H4 (cell line): ENCODE data around the gene TNNI2. TPM values are rescaled to one million over a fixed set of nuclear protein-coding genes. Genes with fewer than 3 reads are reported as not detected.
"Not testable (repeated sequence)": the region's sequence is repeated elsewhere in the genome, so short reads cannot be mapped to it uniquely, and the experiment has no call there.

Source experiments
- DNase-seq: peaks from one replicate; pipeline ENCODE4 v3.0.0-alpha.2; 2015; ENCODE audit warnings: low spot score
- total RNA-seq: library from RNA; depleted of rRNA; stranded (reverse); fragments of >200 nt; shearing (Covaris generic); gene quantifications from 2 replicates; pipeline ENCODE4 v1.2.3, GENCODE V29; 2014

TNNI2 gene
- total RNA-seq, 1 experiment from 2014 or later: not detected

DNA sequence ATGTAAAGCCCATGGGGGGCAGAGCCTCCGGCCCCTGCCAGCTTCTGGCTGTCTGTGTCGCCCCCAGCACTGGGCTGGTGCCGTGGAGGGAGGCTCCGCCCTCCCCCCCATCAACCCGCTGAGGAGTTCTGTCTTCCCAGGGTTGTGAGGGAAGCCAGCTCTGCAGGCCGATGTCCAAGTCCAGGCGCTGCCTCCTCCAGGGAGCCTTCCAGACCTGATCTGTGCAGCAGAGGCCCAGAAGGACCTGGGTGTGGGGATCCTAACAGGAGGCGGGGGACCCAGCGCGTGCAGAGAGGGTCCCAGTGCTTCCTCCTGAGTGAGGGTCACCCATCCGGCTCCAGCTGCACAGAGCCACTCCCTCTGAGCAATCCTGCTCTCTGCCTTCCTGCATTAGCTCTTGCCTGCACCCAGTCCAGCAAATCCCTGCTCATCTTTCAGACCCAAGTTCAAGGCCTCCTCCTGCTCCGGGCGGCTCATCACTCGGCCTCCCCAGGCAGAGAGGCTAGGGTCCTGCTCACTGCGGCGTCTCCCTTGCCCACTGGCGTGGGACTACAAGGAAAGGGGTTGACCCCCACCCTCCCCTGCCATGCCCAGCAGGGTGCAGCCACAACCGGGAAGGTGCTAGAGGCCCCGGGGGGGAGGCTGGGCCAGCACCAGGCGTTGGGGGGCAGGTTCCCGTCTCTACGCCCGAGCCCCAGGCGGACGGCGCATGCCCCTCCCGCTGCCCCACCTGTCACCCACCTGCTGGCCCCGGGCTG is 36.5 kb downstream of the TNNI2 start:
- no peak for DNase-seq

DNA sequence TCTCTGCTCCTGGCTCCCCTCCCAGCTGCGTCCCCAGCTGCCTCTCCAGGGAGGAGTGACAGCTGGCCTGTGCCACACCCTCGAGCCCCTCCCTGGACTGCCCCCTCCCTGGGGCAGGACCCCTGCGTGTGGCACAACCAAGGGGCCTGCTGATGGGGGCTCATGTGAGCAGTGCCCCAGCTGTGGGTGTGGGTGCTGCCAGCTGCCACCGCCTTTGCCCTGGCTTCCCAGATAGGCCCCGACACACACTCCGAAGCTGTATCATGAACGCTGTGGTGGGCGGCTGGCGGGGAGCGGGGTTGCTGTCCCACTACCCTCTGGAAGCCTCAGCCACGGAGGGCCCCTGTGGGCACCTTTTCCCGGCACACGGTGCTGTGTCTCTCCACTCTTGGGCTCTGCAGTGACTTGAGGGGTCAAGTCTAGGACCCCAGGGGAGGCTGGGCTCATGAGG is 37.1 kb downstream of the TNNI2 start:
- not testable (repeated sequence) for DNase-seq

DNA sequence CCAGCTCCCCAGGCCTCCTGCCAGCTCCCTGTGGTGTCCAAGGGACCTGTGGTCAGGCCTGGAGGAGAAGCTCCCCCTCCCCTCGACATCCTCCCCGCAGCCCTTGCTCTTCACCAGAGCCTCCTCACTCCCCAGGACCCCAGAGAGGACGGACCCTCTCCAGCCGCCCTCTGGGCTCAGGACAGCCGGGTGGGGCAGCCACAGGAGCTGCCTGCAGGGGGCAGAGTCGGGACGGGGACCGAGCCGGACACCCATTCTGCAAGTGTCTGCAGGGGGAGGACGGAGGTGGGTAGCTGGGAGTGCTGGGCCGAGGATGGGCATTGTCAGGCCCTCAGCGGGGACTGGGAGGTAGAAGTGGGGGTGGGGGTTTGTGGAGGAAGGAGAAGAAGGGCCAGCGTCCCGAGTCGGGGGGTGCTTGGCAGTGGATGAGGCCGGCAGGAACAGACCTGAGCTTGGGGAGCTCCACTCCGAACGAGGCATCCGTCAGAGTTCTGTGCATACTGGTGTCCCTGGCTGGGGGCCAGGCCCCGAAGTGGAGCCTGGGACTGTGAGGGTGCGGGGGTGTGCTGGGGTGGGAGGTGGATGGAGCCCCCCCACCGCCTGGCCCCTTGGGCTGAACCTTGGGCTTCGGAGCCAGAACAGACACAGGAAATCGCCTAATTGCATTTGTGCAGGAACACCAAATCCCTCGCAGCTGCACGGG is 37.7 kb downstream of the TNNI2 start:
- no peak for DNase-seq

DNA sequence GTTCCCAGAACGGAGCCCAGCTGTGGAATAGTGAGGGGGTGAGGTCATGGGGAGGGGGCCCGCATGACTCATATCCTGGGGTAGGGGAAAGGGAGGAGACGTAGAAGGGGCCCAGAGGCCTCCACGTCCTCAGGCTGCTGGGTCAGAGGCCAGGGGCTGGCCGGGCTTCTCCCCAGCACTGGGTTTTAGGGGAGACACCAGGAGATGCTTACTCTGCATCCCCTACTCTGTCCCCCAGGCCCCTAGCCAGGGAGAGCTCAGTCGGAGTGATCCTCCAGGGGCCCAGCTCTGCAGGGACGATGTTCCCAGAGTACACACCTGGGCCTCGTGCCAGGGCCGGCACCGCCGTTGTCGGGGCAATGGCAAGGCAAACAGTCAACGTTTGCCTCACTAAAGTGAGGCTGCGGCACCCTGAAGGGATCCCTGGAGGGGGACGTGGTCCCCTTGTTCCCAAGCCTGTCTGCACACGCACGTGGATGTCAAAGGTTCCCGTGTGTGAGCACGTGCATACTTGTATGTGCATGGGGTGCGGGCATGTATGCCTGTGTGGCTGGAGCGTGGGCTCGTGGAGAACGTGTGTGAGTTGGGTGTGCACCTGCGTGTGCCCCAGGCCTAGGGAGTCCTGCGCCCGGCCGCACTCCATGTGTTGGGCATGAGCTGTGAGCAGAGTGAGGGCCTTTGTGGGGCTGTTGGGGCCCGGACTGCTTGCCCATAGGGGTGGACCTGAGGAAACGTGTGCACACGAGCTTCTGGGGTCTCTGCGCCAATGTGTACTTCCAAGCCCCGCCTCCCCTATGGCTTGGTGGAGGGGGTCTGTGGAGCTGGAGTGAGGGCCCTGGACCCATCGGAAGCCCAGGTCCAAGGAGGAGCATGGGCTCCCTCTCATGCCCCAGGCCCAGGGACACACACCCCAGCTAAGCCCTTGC is 38.7 kb downstream of the TNNI2 start:
- DNase-seq: no peak

DNA sequence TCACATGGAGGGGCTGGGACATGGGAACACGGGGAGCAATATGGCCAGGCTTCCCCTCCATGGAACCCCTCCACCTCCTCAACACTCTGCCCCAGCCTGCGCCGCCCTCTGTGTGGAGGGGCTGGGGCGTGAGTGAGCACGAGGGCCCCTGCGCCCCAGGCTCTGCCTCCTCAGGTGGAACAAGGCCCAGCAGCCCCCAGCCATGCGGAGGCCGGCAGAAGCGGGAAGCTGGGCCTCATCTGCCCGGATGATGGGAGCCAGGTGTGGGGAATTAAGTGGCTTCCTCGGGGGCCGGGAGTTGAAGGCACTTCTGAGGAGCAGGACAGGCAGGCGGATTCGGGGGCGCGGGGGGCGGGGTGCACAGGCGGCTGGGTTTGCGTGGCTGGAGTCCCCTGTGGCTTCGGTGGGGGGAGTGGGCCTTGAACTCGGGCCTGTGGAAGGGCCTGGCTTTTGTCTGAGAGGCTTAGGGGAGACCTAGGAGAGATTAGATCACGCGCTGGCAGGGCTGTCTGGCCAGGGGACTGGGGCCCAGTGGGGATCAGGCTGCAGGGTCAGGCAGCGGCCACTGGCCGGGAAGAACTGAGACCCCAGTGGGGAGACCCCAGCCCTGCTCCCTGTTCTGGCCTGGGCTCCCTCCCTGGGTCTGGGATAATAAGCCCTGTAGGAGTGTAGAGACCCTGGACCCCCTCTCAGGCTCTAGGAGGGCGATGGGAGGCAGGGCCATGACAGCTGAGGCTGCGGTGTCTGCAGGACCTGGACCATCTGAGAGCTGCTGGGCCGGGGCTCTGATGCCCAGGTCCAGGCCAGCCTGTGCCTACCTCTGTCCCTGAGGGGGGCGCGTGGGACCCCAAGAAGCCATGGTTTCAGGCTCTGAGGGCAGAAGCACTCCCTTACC is 39.6 kb downstream of the TNNI2 start:
- DNase-seq: no peak

DNA sequence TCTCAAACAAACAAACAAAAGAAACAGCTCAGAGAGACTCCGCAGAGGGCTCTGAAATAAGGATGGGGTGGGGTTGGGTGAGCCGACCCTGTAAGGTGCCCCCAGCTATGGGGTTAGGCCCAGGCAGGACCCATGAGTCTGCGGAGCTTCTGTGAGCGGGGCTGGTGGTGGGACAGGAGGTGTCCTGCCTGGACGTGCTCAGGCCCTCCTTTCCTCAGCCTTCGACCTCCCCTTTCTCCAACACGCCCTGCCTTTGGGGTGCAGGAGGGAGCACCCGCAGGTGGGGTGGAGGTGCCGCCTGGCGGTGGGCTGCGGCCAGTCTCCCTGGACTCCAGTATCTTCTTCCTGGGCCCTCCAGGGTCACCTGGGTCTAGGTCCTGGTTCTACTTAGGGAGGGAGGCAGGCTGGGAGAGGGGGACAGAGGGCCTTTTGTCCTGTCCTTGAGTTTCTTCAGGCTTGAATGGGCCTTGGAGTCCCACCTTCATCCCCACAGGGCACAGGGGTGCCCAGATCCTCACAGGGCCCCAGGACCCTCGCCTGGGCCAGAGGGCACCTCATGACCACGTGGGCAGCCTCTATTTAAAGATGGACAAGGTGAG is 40.7 kb downstream of the TNNI2 start:
- DNase-seq: no peak

DNA sequence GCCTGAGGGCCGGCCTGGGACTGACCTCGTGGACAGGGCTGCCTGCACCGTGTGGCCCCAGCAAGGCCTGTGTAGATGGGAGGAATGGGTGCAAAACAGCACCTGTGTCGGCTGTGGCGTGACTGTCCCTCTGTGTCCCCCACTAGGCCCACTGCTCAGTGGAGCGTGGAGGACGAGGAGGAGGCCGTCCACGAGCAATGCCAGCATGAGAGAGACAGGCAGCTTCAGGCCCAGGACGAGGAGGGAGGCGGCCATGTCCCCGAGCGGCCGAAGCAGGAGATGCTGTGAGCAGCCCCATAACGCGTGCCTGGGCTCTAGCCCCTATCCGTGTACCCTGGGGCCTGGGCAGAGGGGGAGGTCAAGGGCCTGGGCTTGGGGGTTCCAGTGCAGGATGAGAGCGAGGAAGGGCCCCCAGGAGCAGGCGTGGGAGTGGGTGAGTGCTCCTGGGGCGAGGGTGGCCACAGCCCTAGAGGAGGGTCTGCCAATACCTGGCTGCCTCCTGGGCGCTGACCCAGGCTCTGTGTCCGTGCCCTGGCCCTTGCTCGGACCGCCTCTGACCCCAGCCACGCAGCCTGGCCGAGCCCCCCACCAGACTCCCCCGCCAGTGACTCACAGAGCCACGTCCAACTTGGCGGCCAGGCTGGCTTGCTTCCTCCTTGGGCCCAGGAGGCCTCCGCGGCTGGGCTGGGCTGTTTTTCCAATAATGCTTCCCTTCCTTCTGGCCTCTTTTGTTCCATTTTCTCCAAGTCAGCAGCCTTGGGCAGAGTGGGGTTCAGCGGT is 41.4 kb downstream of the TNNI2 start:
- no peak for DNase-seq

DNA sequence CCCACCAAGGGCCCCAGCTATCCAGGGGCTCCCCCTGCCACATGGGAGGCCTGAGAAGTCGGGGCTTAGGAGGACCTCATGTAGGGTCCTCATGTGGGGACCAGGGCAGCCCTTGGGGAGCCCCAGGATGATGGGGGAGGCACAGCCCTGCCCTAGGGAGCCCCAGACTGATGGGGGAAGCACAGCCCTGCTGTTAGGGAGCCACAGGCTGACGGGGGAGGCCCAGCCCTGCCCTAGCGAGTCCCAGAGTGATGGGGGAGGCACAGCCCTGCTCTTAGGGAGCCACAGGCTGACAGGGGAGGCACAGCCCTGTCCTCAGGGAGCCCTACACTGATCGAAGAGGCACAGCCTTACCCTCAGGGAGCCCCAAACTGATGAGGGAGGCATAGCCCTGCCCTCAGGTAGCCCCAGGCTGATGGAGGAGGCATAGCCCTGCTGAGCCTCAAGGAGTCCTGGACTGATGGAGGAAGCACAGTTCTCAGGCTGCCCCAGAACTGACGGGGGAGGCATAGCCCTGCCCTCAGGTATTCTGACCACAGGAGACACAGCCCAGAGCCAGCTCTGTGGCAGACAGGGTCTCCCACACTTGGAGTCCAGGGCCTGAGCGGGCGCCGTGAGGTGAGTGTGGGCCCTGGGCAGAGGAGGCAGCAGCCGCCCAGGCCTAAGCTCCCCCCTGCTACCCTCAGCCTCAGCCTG is 42.1 kb downstream of the TNNI2 start:
- DNase-seq: no peak

DNA sequence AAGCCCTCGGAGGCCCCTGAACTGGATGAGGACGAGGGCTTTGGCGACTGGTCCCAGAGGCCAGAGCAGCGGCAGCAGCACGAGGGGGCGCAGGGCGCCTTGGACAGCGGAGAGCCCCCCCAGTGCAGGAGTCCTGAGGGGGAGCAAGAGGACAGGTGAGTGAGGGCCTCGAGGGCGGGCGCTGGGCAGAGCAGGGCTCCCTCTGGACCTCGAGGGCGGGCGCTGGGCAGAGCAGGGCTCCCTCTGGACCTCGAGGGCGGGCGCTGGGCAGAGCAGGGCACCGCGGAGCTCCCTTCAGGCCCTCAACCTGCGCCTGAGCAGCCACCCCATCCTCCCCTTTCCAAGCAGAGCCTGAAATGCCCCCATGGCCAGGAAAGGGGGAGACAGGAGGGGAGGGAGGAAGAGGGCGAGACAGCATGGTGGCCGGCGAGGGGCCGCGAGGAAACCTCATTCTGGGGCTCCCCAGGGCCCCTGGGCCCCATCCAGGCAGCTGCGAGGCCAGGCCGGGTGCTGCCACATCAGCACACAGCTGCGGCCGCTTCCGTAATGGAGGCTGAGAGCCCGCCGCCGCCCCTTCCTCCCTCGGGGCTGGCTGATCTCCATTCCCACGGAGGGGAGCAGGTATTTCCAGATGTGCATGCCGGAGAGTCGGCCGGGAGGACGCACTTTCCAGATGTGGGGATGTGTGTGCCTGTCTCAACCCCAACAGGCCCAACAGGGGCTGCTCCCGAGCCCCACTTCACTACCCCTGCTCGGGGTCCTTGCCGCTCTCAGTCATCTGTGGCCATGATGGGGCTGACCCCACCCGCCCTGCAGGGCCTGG is 42.9 kb downstream of the TNNI2 start:
- DNase-seq: no peak

DNA sequence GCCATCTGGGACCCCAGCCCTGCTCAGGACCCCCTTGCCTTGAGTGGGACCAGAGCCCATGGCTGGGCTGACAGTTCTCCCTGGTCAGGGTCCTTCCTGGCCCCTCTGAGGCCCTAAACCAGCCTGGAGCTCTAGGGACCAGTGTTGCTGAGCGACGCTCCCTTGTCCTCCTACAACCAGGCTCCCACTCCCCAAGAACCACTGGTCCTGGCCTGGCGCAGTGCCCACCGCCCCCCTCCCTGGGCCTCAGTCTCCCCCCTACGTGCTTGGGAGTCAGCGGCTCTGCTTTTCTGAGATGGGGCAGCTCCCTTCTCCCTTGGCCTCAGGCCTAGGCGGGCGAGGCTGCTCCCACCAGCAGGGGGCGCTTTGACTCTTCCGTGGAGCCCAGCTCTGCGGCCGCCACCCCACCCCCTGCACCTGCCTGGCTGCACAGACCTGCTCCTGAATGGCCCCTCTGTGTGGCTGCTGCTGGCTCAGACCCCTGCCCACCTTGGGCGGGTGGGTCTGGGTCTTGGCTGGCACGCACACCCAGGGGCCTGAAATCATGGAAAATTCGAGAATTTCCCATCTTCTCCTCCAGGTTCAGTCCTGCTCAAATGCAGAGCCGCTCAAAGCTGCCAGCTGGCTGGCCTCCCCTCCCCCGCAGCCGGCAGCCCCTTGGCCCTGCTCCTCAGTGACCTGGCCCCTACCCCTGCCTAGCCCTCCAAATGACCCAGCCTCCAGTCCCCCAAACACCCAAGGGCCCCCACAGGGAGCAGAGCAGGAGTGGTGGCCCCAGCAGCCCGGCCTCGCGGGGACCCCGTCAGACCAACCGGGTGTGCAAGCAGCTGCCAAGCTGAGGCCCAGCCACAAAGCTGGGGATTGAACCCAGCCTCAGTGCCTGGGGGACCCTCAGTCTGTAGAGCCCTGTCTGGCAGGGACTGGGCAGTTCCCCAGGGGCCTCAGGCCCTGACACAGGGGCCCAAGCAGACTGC is 43.8 kb downstream of the TNNI2 start:
- peak; percentile 59 for DNase-seq

DNA sequence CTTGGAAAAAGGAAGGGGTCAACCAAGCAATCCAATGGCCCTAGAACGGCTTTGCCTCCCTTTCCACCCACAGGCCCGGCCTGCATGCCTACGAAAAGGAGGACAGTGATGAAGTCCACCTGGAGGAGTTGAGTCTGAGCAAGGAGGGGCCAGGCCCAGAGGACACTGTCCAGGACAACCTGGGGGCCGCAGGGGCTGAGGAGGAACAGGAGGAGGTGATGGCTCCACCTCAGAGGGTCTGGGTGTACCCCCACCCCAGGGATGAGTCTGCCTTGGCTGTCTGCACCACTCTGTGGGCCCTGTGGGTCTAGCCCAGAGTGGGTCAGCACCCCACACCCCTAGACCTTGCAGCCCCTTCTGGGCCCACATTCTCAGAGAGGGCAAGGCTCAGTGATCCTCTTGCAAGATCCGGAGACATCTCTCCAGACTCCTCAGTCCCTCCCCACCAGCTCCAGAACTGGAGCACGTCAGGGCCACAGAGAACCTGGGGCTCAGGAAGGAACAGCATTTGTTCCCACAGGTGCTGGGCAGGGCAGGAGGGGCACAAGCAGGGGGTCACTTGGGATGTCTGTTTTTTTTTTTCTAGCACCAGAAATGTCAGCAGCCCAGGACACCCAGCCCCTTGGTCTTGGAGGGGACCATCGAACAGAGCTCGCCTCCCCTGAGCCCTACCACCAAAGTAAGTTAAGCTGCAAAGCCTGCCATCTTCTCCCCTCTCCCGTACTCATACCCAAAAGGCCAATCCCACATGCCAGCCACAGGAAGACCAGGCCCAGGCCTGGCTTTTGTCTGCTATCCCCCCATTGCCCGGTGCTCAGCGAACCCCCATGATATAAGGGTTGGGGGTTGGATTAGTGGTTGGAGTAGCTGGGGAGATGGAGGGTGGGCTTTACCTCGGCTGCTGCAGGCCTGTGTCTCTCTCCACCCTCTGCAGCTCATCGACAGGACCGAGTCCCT is 44.8 kb downstream of the TNNI2 start:
- no peak for DNase-seq

DNA sequence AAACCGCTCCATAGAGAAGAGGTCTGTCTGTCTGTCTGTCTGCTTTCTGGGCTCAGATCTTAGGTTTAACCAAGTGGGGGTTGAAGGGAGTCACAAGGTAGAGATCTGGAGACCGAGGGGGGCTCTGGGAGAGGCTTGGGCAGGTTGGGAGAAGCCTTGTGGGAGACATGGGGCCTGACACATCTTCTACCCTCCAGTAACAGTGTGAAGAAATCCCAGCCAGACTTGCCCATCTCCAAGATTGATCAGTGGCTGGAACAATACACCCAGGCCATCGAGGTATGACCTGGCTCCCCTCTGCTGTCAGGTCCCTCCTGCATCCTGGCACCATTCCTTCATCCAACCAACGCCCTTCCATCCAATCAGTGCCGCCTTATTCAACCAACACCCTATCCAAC is 45.5 kb downstream of the TNNI2 start:
- DNase-seq: no peak

DNA sequence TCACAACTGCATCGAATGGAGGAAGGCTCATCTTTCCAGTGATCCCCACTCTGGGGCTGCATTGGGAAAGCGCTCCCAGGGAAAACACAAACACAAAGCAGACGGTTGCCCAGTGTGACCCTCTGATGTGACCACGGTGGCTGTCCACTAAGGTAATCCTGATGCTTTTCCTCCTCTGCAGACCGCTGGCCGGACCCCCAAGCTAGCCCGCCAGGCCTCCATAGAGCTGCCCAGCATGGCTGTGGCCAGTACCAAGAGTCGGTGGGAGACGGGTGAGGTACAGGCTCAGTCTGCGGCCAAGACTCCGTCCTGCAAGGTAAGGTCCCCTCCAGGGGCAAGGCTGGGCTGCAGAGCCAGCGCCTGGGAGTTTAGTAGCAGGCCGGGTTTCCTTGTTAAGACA is 47.8 kb downstream of the TNNI2 start:
- not testable (repeated sequence) for DNase-seq

DNA sequence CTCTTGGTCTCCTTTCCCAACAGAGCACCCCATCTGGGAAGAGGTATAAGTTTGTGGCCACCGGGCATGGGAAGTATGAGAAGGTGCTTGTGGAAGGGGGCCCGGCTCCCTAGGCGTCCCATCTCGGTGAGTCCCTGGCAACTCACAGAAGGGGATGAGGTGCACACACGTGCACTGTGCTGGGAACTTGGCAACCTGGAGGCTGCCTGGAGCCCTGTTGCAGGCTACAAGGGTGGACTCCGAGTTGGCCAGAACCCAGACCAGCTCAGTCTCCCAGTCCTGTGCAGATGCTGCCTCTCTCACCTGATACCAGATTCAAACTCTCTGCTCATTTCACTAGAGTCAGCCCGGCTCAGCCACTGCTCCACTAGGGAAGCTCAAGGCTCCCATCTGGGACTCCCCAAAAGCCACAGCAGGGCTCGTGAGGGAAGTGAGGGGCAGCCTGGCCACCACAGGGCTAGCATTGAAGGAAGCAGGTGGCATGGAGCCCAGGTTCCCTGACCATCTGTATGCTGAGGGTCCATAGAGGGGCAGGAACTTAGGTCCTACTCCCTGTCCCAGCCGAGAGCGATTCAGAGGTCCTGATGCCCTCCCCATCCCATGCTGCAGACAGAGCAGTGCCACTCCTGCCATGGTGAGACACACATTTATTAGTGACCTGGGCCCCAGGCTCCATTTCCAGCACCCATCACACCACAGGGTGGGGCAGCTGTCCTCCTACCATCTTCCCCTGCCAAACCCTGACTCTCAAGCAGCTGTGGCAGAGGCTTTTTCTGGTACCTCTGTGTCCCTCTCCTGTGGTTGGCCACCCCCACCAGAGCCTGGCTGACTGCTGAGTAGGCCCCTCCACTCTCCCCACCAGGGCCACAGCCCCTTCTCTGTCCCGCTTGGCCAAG is 48.9 kb downstream of the TNNI2 start:
- DNase-seq: no peak

DNA sequence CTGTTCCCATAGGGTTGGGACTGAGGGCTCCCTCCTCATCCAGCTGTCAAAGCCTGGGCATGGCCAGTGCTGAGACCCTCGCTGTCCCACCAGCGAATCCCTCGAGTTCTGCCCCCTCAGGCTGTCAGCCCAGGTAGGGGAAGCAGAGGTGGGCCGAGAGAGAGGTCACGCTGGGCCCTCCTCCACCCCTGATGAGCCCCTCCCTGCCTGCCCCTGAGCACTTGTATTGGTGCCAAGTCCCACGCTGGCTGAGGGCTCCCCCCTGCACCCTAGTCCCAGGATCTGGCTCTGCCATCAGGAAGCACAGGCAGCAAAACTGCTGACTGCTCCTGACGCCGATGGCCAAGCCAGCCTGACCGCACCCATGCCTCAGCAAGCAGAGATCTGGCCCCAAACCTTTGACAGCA is 49.6 kb downstream of the TNNI2 start:
- DNase-seq: no peak
